Lower lobe of right lung (tissue), 2 donors: ENCODE measurements around the gene BCS1L. TPM values are rescaled to one million over a fixed set of nuclear protein-coding genes. Genes with fewer than 3 reads are reported as not detected.
A peak's percentile ranks its signal among the peaks of the same experiment; 100 is the strongest.

Experiments
- ATAC-seq, 2 donors: fragments of 200-7000 bp; cut with Tn5 transposase; one replicate each; pipeline ENCODE4 v1.9.1; 2020 to 2022; ENCODE audit warnings: mild to moderate bottlenecking in 2 of 2, moderate library complexity in 2 of 2
- DNase-seq: peaks from one replicate; pipeline ENCODE4 v3.0.0-alpha.2; 2020
- H3K27ac ChIP-seq: fragments of 200-600 bp; one replicate; pipeline ENCODE4 v1.8.0; 2022
- H3K27me3 ChIP-seq: fragments of 200-600 bp; one replicate; pipeline ENCODE4 v1.8.0; 2022; ENCODE audit warnings: low read depth
- H3K36me3 ChIP-seq: fragments of 200-600 bp; one replicate; pipeline ENCODE4 v1.8.0; 2022; ENCODE audit warnings: mild to moderate bottlenecking
- H3K4me1 ChIP-seq: fragments of 200-600 bp; one replicate; pipeline ENCODE4 v1.8.0; 2022
- H3K4me3 ChIP-seq: fragments of 200-600 bp; one replicate; pipeline ENCODE4 v1.8.0; 2022; ENCODE audit warnings: mild to moderate bottlenecking
- H3K9me3 ChIP-seq: fragments of 200-600 bp; one replicate; pipeline ENCODE4 v1.8.0; 2022
- CTCF ChIP-seq: fragments of 200-600 bp; IDR thresholded peaks from one replicate; pipeline ENCODE4 v1.8.0; 2022; ENCODE audit warnings: antibody characterized with exemption, mild to moderate bottlenecking
- intact Hi-C: fragments of 100-400 bp; cut with DNase I; formaldehyde crosslinking; loops from one replicate; pipeline ENCODE4 v1.11.0; 2022
- long read RNA-seq: library from polyadenylated mRNA; unstranded; transcript quantifications from one replicate; pipeline ENCODE4 v2.0.0, GENCODE V29; 2021
- total RNA-seq: library from RNA; stranded (reverse); fragmentation: NEBNext Ultra II Directional; extraction: Animal tissue kit (Norgen Biotek cat#: 25700); gene quantifications from one replicate; pipeline ENCODE4 v1.2.1, GENCODE V29; 2021
- donor health status: DM: no; HTN: yes; CAD: no; lungs with severe emphysema.

The BCS1L gene
- total RNA-seq = 26.7 TPM
- long read RNA-seq, transcript BCS1L-201 (8 exons, 1,454 nt) = major isoform, 10 of 28 reads
- long read RNA-seq, partial matches to known transcripts = 7 of 28 reads
- long read RNA-seq, other reads (novel, unspliced or antisense) = 11 of 28 reads

GRCh38 chr2:218659258-218659987 lies at the start of gene BCS1L, which contains the start of gene ZNF142:
Gene BCS1L (plus strand): TSS chr2:218659683. CDS start chr2:218660988, 1,305 bp downstream.
Gene ZNF142 (minus strand): TSS chr2:218659623. CDS start chr2:218656429, 3,194 bp downstream.
- Histone ChIP-seq H3K4me3 (peak within 1 kb of the TSS; percentile 99), H3K4me1 (peaks cover 21% of the 10 kb centered on the region), H3K27me3 (no peaks in the 10 kb centered on the region), H3K36me3 (peaks cover 53% of the 10 kb centered on the region), H3K9me3 (no peaks in the 10 kb centered on the region), H3K27ac (peak within 1 kb of the TSS; percentile 72)
- ATAC-seq (peak; percentile 97 to 99), DNase-seq (peak; percentile 95)
- no peak for TF ChIP-seq CTCF
- intact Hi-C loops = no loop called here

GRCh38 chr2:218615868-218616315 lies 43.6 kb upstream of the BCS1L start:
- Histone ChIP-seq H3K27me3 (no peaks in the 10 kb centered on the region), H3K36me3 (no peaks in the 10 kb centered on the region), H3K27ac (no peak overlapping the region), H3K4me1 (no peaks in the 10 kb centered on the region), H3K4me3 (no peak overlapping the region), H3K9me3 (no peaks in the 10 kb centered on the region)
- DNase-seq (no peak), ATAC-seq (no peak)
- TF ChIP-seq CTCF = no peak
- intact Hi-C loops = no loop called here

- no peak for DNase-seq
- Histone ChIP-seq H3K27ac (no peak overlapping the region), H3K4me1 (peaks cover 8% of the 10 kb centered on the region), H3K27me3 (no peaks in the 10 kb centered on the region), H3K4me3 (no peak overlapping the region), H3K9me3 (no peaks in the 10 kb centered on the region), H3K36me3 (no peaks in the 10 kb centered on the region)
- no peak for TF ChIP-seq CTCF
- intact Hi-C loops = no loop called here
- ATAC-seq = no peak
These were observed 41.2 kb upstream of the BCS1L start for GRCh38 chr2:218618102-218618860.

GRCh38 chr2:218621007-218621406 lies 38.5 kb upstream of the BCS1L start:
- no peak overlapping the region for H3K4me3 ChIP-seq
- intact Hi-C loops = no loop called here
- TF ChIP-seq CTCF = no peak
- H3K9me3 ChIP-seq = no peaks in the 10 kb centered on the region
- no peaks in the 10 kb centered on the region for H3K36me3 ChIP-seq
- no peaks in the 10 kb centered on the region for H3K27me3 ChIP-seq
- no peak overlapping the region for H3K27ac ChIP-seq
- ATAC-seq (no peak), DNase-seq (no peak)
- peaks cover 9% of the 10 kb centered on the region for H3K4me1 ChIP-seq

- no peaks in the 10 kb centered on the region for H3K36me3 ChIP-seq
- no peak overlapping the region for H3K27ac ChIP-seq
- H3K4me3 ChIP-seq = no peak overlapping the region
- ATAC-seq (no peak), DNase-seq (no peak)
- no peaks in the 10 kb centered on the region for H3K27me3 ChIP-seq
- intact Hi-C loops = no loop called here
- H3K4me1 ChIP-seq = peaks cover 9% of the 10 kb centered on the region
- TF ChIP-seq CTCF = no peak
- H3K9me3 ChIP-seq = no peaks in the 10 kb centered on the region
These were observed 36.7 kb upstream of the BCS1L start for GRCh38 chr2:218622606-218623365.
